Neural cell (in vitro differentiated cells): ENCODE measurements around the gene TTC22.

Experiments
- EP300 ChIP-seq: fragments of 450-650 bp; conservative IDR thresholded peaks from 2 replicates; pipeline ENCODE4 v1.6.1; 2014; ENCODE audit warnings: antibody characterized with exemption, mild to moderate bottlenecking, moderate library complexity; ENCODE audit not compliant: poor library complexity, severe bottlenecking
- EZH2 ChIP-seq: fragments of 200-600, 300-800 bp; shearing (Covaris generic), sonication (generic); IDR thresholded peaks from 2 replicates; pipeline ENCODE4 v1.6.1; 2014; ENCODE audit warnings: antibody characterized with exemption, low read length, borderline replicate concordance, mild to moderate bottlenecking; ENCODE audit not compliant: insufficient read depth, poor library complexity, severe bottlenecking
- POLR2AphosphoS5 ChIP-seq: IDR thresholded peaks from 2 replicates; pipeline ENCODE4 v1.6.1; 2012
- RAD21 ChIP-seq: fragments of 450-650 bp; conservative IDR thresholded peaks from 2 replicates; pipeline ENCODE4 v1.6.1; 2014; ENCODE audit warnings: antibody characterized with exemption, mild to moderate bottlenecking, moderate library complexity
- TF ChIP-seq, protein P1 (sequence below): fragments of 450-650 bp; IDR thresholded peaks from 2 replicates; pipeline ENCODE4 v1.5.1; 2014; ENCODE audit warnings: antibody characterized with exemption, mild to moderate bottlenecking, moderate library complexity; ENCODE audit not compliant: poor library complexity, severe bottlenecking
- TF ChIP-seq, protein P2 (sequence below): IDR thresholded peaks from 2 replicates; pipeline ENCODE4 v1.6.1; 2012; ENCODE audit warnings: borderline replicate concordance

DNA sequence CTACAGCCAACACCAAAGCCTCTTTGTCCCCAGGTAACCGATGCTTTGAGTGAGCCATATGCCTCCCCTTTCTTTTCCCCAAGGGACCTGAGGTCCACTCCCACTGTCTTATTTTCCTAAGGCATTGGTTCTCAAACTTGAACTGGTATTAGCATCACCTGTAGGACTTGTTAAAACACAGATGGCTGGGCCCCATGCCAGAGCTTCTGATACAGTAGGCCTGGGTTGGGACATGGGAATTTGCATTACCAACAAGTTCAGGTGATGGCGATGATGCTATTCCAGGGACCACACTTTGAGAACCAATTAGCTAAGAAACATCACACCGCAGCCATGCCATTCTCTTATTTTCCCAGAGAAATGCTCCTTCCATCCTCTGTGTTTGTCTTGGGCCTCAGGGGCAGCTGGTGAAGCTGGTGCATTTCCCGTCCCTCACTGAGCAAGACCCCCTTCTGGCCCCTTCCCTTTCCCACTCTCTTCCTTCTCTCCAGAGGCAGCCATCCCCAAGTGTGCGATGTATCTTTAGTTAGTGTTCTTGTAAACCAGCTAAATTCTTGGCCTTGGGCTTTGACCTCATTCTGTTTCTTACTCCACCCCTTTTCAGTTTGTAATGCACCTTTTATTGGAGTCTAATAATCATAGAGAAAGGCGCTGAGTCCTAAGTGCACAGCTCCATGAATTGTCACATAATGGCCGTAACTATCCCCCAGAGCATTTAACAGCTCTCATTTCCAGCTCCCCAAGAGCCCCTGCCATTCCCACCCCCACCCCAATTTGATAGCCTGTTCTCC, 14.2 kb upstream of the TTC22 start:
- TF ChIP-seq EZH2 (no peak), POLR2AphosphoS5 (no peak), EP300 (no peak), RAD21 (no peak)
- TF ChIP-seq, protein P1, sequence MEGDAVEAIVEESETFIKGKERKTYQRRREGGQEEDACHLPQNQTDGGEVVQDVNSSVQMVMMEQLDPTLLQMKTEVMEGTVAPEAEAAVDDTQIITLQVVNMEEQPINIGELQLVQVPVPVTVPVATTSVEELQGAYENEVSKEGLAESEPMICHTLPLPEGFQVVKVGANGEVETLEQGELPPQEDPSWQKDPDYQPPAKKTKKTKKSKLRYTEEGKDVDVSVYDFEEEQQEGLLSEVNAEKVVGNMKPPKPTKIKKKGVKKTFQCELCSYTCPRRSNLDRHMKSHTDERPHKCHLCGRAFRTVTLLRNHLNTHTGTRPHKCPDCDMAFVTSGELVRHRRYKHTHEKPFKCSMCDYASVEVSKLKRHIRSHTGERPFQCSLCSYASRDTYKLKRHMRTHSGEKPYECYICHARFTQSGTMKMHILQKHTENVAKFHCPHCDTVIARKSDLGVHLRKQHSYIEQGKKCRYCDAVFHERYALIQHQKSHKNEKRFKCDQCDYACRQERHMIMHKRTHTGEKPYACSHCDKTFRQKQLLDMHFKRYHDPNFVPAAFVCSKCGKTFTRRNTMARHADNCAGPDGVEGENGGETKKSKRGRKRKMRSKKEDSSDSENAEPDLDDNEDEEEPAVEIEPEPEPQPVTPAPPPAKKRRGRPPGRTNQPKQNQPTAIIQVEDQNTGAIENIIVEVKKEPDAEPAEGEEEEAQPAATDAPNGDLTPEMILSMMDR = no peak
- TF ChIP-seq, protein P2, sequence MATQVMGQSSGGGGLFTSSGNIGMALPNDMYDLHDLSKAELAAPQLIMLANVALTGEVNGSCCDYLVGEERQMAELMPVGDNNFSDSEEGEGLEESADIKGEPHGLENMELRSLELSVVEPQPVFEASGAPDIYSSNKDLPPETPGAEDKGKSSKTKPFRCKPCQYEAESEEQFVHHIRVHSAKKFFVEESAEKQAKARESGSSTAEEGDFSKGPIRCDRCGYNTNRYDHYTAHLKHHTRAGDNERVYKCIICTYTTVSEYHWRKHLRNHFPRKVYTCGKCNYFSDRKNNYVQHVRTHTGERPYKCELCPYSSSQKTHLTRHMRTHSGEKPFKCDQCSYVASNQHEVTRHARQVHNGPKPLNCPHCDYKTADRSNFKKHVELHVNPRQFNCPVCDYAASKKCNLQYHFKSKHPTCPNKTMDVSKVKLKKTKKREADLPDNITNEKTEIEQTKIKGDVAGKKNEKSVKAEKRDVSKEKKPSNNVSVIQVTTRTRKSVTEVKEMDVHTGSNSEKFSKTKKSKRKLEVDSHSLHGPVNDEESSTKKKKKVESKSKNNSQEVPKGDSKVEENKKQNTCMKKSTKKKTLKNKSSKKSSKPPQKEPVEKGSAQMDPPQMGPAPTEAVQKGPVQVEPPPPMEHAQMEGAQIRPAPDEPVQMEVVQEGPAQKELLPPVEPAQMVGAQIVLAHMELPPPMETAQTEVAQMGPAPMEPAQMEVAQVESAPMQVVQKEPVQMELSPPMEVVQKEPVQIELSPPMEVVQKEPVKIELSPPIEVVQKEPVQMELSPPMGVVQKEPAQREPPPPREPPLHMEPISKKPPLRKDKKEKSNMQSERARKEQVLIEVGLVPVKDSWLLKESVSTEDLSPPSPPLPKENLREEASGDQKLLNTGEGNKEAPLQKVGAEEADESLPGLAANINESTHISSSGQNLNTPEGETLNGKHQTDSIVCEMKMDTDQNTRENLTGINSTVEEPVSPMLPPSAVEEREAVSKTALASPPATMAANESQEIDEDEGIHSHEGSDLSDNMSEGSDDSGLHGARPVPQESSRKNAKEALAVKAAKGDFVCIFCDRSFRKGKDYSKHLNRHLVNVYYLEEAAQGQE = no peak
